ENCODE data around the gene LKAAEAR1.

- no peak; the same call in 1 of the 2 replicates for TF ChIP-seq EZH2 (conservative IDR thresholded peaks at IDR 0.05; ENCODE audit: low read depth, low read length)
- TF ChIP-seq, protein P1, sequence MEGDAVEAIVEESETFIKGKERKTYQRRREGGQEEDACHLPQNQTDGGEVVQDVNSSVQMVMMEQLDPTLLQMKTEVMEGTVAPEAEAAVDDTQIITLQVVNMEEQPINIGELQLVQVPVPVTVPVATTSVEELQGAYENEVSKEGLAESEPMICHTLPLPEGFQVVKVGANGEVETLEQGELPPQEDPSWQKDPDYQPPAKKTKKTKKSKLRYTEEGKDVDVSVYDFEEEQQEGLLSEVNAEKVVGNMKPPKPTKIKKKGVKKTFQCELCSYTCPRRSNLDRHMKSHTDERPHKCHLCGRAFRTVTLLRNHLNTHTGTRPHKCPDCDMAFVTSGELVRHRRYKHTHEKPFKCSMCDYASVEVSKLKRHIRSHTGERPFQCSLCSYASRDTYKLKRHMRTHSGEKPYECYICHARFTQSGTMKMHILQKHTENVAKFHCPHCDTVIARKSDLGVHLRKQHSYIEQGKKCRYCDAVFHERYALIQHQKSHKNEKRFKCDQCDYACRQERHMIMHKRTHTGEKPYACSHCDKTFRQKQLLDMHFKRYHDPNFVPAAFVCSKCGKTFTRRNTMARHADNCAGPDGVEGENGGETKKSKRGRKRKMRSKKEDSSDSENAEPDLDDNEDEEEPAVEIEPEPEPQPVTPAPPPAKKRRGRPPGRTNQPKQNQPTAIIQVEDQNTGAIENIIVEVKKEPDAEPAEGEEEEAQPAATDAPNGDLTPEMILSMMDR (CRISPR knock-in tag; IDR thresholded peaks at IDR 0.05), result no peak
These were observed 8.2 kb upstream of the LKAAEAR1 start for GRCh38 chr20:64092258-64093012.

All from HepG2 (cell line).